GOT3 (cell line): ENCODE data around the gene GPR180.
A peak's percentile ranks its signal among the peaks of the same experiment; 100 is the strongest.

Experiments
- DNase-seq: peaks from one replicate; lab custom pipeline; 2025; ENCODE audit warnings: mixed read lengths; lab: John Stamatoyannopoulos, UW

GPR180 gene

GRCh38 chr13:94601446-94602431 is at the start of gene GPR180:
Gene GPR180 (plus strand): TSS chr13:94601857. CDS start chr13:94601928, 71 bp downstream.
- peak; percentile 81 for DNase-seq

- DNase-seq, result no peak
Measured at GRCh38 chr13:94552095-94552494, 49.6 kb upstream of the GPR180 start.

DNA sequence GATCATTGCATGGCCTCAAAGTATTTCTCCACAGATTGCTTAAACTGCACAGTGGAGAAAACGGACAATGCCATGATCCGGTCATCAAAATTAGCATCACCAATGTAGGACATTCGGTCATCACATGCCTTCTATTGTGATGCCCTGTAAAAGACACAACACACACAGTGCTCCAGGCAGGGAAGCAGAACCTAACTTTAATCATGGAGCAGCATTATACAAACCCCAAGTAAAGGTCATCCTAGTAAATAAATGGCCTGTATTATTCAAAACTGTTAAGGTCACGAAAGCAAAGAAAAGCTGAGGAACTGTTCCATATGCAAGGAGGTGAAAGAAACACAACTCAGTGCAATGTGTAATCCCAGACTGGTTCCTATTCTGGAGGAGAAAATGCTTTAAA is 47.9 kb upstream of the GPR180 start:
- no peak for DNase-seq

- no peak for DNase-seq
Measured at GRCh38 chr13:94556041-94556440, 45.6 kb upstream of the GPR180 start.

DNA sequence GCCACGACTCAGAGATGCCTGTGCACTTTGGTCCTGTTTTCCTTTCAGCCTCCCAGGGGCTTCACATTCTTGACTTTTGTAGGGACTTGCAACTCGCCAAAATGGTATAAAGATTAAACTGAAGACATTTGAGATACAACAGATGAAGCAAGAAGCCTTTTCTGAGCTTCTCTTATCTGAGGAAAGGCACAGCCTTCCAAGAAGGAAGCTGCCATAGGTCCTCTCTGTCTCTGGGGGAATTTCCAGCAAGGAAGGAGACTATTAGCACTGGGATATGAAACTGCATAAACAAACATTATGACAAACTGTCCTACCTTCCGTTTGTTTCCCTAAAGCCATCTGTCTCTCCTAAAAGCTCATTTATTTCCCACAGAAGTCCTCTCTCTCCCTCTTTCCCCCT is 45.0 kb upstream of the GPR180 start:
- no peak for DNase-seq

GRCh38 chr13:94557684-94558235 is 43.9 kb upstream of the GPR180 start:
- no peak for DNase-seq

- no peak for DNase-seq
Measured at GRCh38 chr13:94558716-94559115, 42.9 kb upstream of the GPR180 start.

- DNase-seq, result no peak
Measured at GRCh38 chr13:94559222-94559795, 42.3 kb upstream of the GPR180 start.

DNA sequence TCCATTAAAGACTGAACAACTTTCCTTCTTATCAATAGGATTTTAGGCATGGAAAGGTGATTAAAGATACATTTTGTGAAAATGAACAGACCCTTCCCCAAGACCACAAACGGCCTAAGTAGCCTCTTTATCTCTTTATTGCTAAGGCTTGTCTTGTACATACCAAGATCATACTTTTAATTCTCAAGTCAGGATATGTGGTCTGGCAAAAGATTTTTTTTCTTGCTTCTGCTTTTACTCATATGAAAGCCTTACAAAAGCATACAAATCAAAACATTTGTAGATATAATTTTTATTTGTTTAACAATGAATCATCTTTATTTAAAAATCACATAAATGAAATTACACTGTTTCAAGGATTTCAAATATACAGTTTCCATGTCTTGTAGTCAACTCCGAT is 41.5 kb upstream of the GPR180 start:
- DNase-seq, result no peak

- DNase-seq, result no peak
Measured at GRCh38 chr13:94561126-94561525, 40.5 kb upstream of the GPR180 start.

DNA sequence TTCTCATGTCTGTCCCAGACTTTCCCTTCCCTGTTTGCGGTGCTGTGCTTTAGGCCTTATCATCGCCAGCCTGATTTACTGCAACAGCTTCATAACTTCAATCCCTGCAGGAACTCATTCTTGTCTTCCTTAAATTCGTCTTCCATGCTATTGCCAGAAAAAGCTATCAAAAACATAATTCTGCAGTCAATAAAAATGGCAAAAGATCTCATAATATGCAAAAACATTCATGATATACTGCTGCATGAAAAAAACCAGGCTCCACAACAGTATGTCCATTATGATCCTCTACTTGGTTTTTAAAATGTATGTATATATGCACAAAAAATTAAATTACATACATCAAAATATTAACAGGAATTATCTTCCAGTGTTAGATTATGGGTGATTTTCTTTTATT is 34.1 kb upstream of the GPR180 start:
- no peak for DNase-seq

GRCh38 chr13:94568443-94568842 is 33.2 kb upstream of the GPR180 start:
- DNase-seq, result no peak

DNA sequence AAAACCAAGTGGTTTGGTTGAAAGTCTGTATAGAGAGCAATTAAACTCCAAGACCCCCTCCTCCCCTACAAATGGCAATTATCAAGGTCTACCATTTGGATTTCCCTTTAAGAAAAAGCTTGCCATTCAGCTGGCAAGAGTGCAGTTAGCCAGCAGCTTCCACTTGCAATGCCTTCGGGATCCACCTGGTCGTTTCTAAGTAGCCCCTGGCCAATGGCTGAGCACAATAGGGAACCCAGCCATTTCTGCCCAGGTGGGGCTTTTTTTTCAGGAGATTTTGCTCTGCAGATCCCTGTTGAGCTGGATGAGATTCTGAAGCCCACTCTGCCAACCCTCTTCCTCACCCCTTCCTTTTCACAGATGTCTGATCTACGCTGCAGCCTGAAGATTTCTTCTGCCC is 32.0 kb upstream of the GPR180 start:
- DNase-seq, result no peak

DNA sequence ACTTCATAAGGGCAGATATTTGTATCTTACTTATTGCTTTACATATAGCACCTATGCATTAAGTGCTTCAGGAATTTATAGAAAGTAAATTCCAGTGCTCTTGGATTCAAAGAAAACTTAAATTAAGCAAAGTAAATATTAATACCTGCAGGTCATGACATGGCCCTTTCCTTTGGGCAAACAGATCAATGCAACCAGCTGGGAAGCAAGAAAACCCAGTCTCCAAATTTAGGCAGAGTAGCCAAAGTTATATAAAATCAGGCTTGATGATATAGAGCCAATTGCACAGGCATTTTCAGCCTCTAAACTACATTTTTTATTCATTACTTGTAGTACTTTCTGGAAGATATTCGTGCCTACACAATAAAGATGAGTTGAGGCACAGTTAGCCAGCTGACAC is 22.6 kb upstream of the GPR180 start:
- no peak for DNase-seq

GRCh38 chr13:94583926-94584325 is 17.7 kb upstream of the GPR180 start:
- DNase-seq, result no peak

- DNase-seq, result no peak
Measured at GRCh38 chr13:94585543-94586101, 16.0 kb upstream of the GPR180 start.

GRCh38 chr13:94586371-94586770 is 15.3 kb upstream of the GPR180 start:
- DNase-seq, result no peak

DNA sequence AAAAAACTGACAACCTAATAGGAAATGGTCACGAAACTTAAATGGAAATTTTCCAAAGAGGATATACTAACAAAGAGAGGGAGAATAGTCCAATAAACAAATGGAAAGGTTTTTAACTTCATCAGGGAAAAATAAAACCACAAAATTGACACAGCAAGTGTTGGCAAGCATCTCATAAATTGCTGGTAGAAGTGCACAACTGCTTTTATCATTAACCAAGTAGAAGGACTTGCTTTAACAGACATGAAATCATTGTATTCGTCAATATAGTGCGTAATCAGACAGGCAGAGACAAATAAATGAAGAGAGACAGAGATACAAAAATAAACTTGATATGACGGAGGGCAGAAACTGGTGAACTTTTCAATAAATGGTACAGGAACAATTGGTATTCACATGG is 13.1 kb upstream of the GPR180 start:
- DNase-seq, result no peak

- DNase-seq, result no peak
Measured at GRCh38 chr13:94590744-94591143, 10.9 kb upstream of the GPR180 start.

- DNase-seq, result no peak
Measured at GRCh38 chr13:94595001-94595949, 6.4 kb upstream of the GPR180 start.

DNA sequence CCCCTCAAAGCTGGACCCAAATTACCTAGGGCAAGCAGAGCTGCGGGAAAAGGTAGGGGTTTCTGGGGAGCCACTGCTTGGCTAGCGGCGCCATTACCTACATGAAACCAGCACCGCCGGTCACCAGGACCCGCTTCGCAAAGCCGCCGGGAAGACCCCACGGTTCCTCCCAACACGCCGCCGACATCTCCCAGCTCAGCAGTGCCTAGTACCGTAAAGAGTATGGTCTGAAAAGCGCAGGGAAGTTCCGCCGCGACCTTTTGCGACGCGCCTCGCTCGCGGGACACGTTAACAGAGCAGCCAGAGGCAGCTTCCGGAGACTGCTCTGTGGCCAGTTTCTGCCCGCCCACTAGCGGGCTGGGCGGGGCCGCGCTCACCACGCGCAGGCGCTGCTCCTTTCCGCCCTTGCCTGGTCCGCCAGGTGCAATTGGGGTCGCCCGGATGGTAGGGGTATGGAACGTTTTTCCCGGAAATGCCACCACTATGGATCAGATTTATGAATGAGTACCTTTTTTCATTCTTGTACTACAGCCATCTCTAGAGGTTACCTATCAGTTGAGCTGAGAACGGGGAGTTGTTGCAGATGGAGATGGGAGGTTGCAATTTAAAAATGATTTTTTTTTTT is 5.6 kb upstream of the GPR180 start, which contains the start of gene TGDS:
Gene TGDS (minus strand): TSS at position 203 of the 625 bp plus-strand sequence. CDS start 16 bp downstream, at position 187.
- DNase-seq, result peak; percentile 71
